IMR-90 (cell line): Measurements from ENCODE around the gene ZNF716. TPM values are rescaled to one million over a fixed set of nuclear protein-coding genes. Genes with fewer than 3 reads are reported as not detected.

Source experiments
- microRNA-seq, 2 experiments: library from miRNA; stranded (forward) in 1 of 2; unstranded in 1 of 2; fragments of 10-50 nt in 1 of 2; fragments of <30 nt in 1 of 2; gene quantifications in 1 of 2; microRNA quantifications in 1 of 2; one replicate each; pipeline versions ENCODE3 to v1.1.0; 2013 to 2020; ENCODE audit not compliant: insufficient read depth in 1 of 2, insufficient read length in 1 of 2, unreplicated experiment in 1 of 2
- polyA plus RNA-seq, 3 experiments: library from polyadenylated mRNA; depleted of rRNA; stranded (reverse); fragments of >200 nt; gene quantifications; 2 replicates each; pipeline ENCODE4 v1.2.3, GENCODE V29; 2012; ENCODE audit warnings: low replicate concordance in 1 of 3
- small RNA-seq, 5 experiments: library from RNA; depleted of rRNA; stranded (forward); fragments of <200 nt; gene quantifications; one replicate each; pipeline ENCODE3, GENCODE V24; 2012
- total RNA-seq: library from RNA; depleted of rRNA; stranded (reverse); fragments of >200 nt; gene quantifications from 2 replicates; pipeline ENCODE4 v1.2.3, GENCODE V29; 2012

Gene ZNF716
- total and polyA plus RNA-seq, 2 of the 4 experiments (the other 2 are of a cell fraction), result not detected

Small RNA genes lying within 50 kb of the gene (microRNA-seq; reads per million reads assigned to microRNA genes)
- gene MIR3147, result 0 reads per million in 2 experiments

Small RNA genes lying within 50 kb of the gene (small RNA-seq; reads per million reads assigned to genes)
- 0 reads per million in 5 experiments for gene MIR3147
